GM23338 (cell line): ENCODE results near the gene KCTD12.

ENCODE experiments used
- CTCF ChIP-seq, 2 experiments: fragments of 200-600 bp in 1 of 2; sonication (generic) in 1 of 2; conservative IDR thresholded peaks; 2 replicates each; pipeline versions ENCODE4 v1.5.1 to v1.6.1; 2016 to 2017; ENCODE audit warnings: antibody characterized with exemption in 2 of 2, low read depth in 2 of 2, mild to moderate bottlenecking in 2 of 2, moderate library complexity in 1 of 2
- NANOG ChIP-seq: IDR thresholded peaks from 2 replicates; pipeline ENCODE4 v1.6.1; 2016; ENCODE audit warnings: antibody characterized with exemption, borderline replicate concordance
- POLR2AphosphoS5 ChIP-seq: IDR thresholded peaks from 2 replicates; pipeline ENCODE4 v1.6.1; 2016; ENCODE audit warnings: antibody characterized with exemption, low read depth
- REST ChIP-seq: IDR thresholded peaks from one replicate; pipeline ENCODE4 v1.6.1; 2018; ENCODE audit warnings: antibody characterized with exemption; ENCODE audit not compliant: unreplicated experiment

GRCh38 chr13:76887076-76887563 is 915 bp upstream of the KCTD12 start:
- no peak for TF ChIP-seq CTCF (conservative IDR thresholded peaks at IDR 0.05; ENCODE audit: low read depth in 2 of 2)
- no peak for TF ChIP-seq REST
- TF ChIP-seq NANOG, result no peak
- no peak for TF ChIP-seq POLR2AphosphoS5
